H1 (cell line): ENCODE results near the gene H6PD. TPM values are rescaled to one million over a fixed set of nuclear protein-coding genes. Genes with fewer than 3 reads are reported as not detected.
A peak's percentile ranks its signal among the peaks of the same experiment; 100 is the strongest.

Experiments used
- BACH1 ChIP-seq: IDR thresholded peaks from 2 replicates; pipeline ENCODE4 v1.6.1; 2012; ENCODE audit warnings: low read length, improper control_type of control experiment
- CBX8 ChIP-seq: fragments of 300-800, 300-1000 bp; sonication (generic); IDR thresholded peaks from 2 replicates; pipeline ENCODE4 v1.7.1; 2016; ENCODE audit warnings: low read depth, low read length, borderline replicate concordance
- EGR1 ChIP-seq: IDR thresholded peaks from 2 replicates; pipeline ENCODE4 v1.6.1; 2011; ENCODE audit warnings: low read depth, low read length, borderline replicate concordance
- HDAC2 ChIP-seq, 2 experiments: fragments of 300-600 bp in 1 of 2; sonication (generic) in 1 of 2; IDR thresholded peaks; 2 replicates each; pipeline ENCODE4 v1.6.1; 2011 to 2012; ENCODE audit warnings: low read depth in 2 of 2, low read length in 2 of 2, mild to moderate bottlenecking in 2 of 2, moderate library complexity in 2 of 2, borderline replicate concordance in 1 of 2, inconsistent platforms in 1 of 2
- JUND ChIP-seq: IDR thresholded peaks from 2 replicates; pipeline ENCODE4 v1.6.1; 2011; ENCODE audit warnings: mild to moderate bottlenecking, improper control_type of control experiment, low read length
- KDM1A ChIP-seq: fragments of 200-600, 300-600 bp; sonication (generic); IDR thresholded peaks from 2 replicates; pipeline ENCODE4 v1.7.1; 2016; ENCODE audit warnings: mild to moderate bottlenecking, low read length, borderline replicate concordance
- KDM4A ChIP-seq: IDR thresholded peaks from one replicate; pipeline ENCODE4 v1.7.1; 2012; ENCODE audit warnings: low read depth, mild to moderate bottlenecking, moderate library complexity, low read length, inconsistent platforms; ENCODE audit not compliant: severe bottlenecking
- POLR2A ChIP-seq, 2 experiments: IDR thresholded peaks; 1 replicate in 1 of 2; 2 replicates in 1 of 2; pipeline ENCODE4 v1.6.1; 2011; ENCODE audit warnings: low read depth in 2 of 2, low read length in 2 of 2, mild to moderate bottlenecking in 2 of 2; ENCODE audit errors: control extremely low read depth in 1 of 2
- RAD21 ChIP-seq, 2 experiments: IDR thresholded peaks in 1 of 2; conservative IDR thresholded peaks in 1 of 2; 2 replicates each; pipeline ENCODE4 v1.6.1; 2011; ENCODE audit warnings: low read depth in 2 of 2, low read length in 2 of 2, improper control_type of control experiment in 1 of 2, inconsistent platforms in 1 of 2, mild to moderate bottlenecking in 1 of 2, moderate library complexity in 1 of 2
- RBBP5 ChIP-seq: IDR thresholded peaks from 2 replicates; pipeline ENCODE4 v1.7.1; 2012; ENCODE audit warnings: low read depth, mild to moderate bottlenecking, inconsistent platforms, low read length, moderate library complexity, borderline replicate concordance
- RXRA ChIP-seq: IDR thresholded peaks from 2 replicates; pipeline ENCODE4 v1.6.1; 2011; ENCODE audit warnings: low read depth, mild to moderate bottlenecking, low read length, moderate library complexity; ENCODE audit not compliant: insufficient read depth
- SIN3A ChIP-seq, 2 experiments: IDR thresholded peaks in 1 of 2; conservative IDR thresholded peaks in 1 of 2; 2 replicates each; pipeline ENCODE4 v1.6.1; 2011 to 2012; ENCODE audit warnings: low read length in 2 of 2, improper control_type of control experiment in 1 of 2, low read depth in 1 of 2, mild to moderate bottlenecking in 1 of 2
- SP4 ChIP-seq: IDR thresholded peaks from 2 replicates; pipeline ENCODE4 v1.6.1; 2012; ENCODE audit warnings: low read length, inconsistent platforms
- polyA plus RNA-seq, 7 experiments: library from polyadenylated mRNA; depleted of rRNA in 3 of 7; stranded (reverse) in 5 of 7; unstranded in 2 of 7; fragments of >200 nt in 5 of 7; fragments of 200-250 nt in 2 of 7; gene quantifications; 1 replicate in 5 of 7; 2 replicates in 1 of 7; 4 replicates in 1 of 7; pipeline versions ENCODE4 v1.2.1 to v1.2.3, GENCODE V29; 2011 to 2013; ENCODE audit warnings: missing spikeins in 2 of 7, mixed read lengths in 2 of 7
- total RNA-seq: library from RNA; stranded (reverse); fragmentation: NEBNext Ultra II Directional; extraction: Animal tissue kit (Norgen Biotek cat#: 25700); gene quantifications from 2 replicates; pipeline ENCODE4 v1.2.1, GENCODE V29; 2021
- TF ChIP-seq, protein P1 (sequence below), 3 experiments: IDR thresholded peaks; 1 replicate in 2 of 3; 2 replicates in 1 of 3; pipeline versions ENCODE4 v1.5.1 to v1.6.1; 2011; ENCODE audit warnings: low read length in 3 of 3, mild to moderate bottlenecking in 3 of 3, inconsistent platforms in 2 of 3, low read depth in 1 of 3, moderate library complexity in 1 of 3; ENCODE audit not compliant: insufficient read depth in 1 of 3; ENCODE audit errors: control extremely low read depth in 1 of 3
- TF ChIP-seq, protein P2 (sequence below): IDR thresholded peaks from 2 replicates; pipeline ENCODE4 v1.6.1; 2012; ENCODE audit warnings: inconsistent platforms
- TF ChIP-seq, protein P3 (sequence below): IDR thresholded peaks from 2 replicates; pipeline ENCODE4 v1.6.1; 2012; ENCODE audit warnings: inconsistent platforms

H6PD gene
- total and polyA plus RNA-seq, 2 of the 8 experiments (the other 6 are each of a cell fraction or from before 2014, with no cell fraction given): 3.6 to 3.8 TPM

DNA sequence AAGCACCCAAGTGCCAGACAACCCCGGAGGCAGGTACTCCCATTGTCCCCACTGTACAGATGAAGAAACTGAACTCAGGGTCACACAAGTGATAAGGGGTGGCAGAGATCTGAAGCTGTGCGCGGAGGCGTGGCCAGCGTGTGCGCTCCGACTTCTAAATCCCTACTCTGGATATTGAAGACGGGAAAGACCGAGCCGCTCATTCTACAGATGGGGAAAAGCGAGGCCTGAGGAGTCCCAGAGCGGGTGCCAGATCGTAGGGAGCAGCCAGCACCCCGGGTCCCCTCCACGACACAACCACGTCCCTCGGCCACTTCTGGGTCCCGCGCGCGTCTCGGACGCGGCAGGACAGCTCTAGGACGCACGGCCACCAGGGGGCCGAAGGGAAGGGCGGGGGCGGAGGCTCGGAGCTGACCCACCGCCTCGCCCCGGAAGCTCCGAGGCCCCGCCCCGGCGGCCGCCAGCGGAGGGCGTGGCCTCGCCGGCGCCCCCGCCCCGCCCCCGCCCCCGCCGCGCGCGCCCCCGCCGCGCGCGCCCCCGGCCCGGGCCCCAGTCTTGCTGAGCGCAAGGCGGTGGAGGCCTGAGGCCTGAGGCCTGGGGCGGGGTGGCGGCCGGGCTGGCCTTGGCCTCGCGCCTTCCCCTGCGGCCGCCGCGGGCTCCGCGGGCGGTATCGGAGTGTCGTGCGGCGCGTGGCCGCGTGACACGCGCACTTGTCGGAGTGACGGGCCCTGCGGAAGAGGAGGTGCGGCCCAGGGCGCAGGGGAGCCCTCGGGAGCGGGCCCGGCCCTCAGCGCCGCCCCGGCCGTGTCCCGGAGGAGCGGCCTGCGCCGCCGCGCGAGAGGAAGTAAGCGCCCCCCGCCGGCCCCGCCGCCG lies at the start of gene H6PD (continued):
- TF ChIP-seq SP4: no peak
- peak; percentile 97 for TF ChIP-seq KDM1A
- no peak for TF ChIP-seq JUND
- no peak for TF ChIP-seq CBX8
- peak; percentile 34 to 87; a peak in 2 of 4 replicates for TF ChIP-seq HDAC2 (IDR thresholded peaks at IDR 0.05; ENCODE audit: borderline replicate concordance in 1 of 2, low read depth in 2 of 2, low read length in 2 of 2)
- TF ChIP-seq RBBP5: peak; percentile 56; the same call in 1 of the 2 replicates
- TF ChIP-seq, protein P1, sequence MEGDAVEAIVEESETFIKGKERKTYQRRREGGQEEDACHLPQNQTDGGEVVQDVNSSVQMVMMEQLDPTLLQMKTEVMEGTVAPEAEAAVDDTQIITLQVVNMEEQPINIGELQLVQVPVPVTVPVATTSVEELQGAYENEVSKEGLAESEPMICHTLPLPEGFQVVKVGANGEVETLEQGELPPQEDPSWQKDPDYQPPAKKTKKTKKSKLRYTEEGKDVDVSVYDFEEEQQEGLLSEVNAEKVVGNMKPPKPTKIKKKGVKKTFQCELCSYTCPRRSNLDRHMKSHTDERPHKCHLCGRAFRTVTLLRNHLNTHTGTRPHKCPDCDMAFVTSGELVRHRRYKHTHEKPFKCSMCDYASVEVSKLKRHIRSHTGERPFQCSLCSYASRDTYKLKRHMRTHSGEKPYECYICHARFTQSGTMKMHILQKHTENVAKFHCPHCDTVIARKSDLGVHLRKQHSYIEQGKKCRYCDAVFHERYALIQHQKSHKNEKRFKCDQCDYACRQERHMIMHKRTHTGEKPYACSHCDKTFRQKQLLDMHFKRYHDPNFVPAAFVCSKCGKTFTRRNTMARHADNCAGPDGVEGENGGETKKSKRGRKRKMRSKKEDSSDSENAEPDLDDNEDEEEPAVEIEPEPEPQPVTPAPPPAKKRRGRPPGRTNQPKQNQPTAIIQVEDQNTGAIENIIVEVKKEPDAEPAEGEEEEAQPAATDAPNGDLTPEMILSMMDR (IDR thresholded peaks at IDR 0.05; ENCODE audit: control extremely low read depth in 1 of 3, insufficient read depth in 1 of 3, low read depth in 1 of 3, low read length in 3 of 3): peak; percentile 39 to 54 (median 41)
- TF ChIP-seq, protein P2, sequence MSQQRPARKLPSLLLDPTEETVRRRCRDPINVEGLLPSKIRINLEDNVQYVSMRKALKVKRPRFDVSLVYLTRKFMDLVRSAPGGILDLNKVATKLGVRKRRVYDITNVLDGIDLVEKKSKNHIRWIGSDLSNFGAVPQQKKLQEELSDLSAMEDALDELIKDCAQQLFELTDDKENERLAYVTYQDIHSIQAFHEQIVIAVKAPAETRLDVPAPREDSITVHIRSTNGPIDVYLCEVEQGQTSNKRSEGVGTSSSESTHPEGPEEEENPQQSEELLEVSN: 0 out of 2 replicates have a peak, but pooled peaks have one; percentile 9
- TF ChIP-seq RAD21 (IDR thresholded peaks at IDR 0.05 in 1 of 2, conservative IDR thresholded peaks at IDR 0.05 in 1 of 2; ENCODE audit: low read depth in 2 of 2, low read length in 2 of 2): peak in 1 of 2 experiments; percentile 1; a peak in 1 of 4 replicates
- peak; percentile 78; the same call in 1 of the 2 replicates for TF ChIP-seq EGR1
- TF ChIP-seq, protein P3, sequence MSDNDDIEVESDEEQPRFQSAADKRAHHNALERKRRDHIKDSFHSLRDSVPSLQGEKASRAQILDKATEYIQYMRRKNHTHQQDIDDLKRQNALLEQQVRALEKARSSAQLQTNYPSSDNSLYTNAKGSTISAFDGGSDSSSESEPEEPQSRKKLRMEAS: peak; percentile 33; the same call in 1 of the 2 replicates
- TF ChIP-seq BACH1: peak; percentile 65
- TF ChIP-seq KDM4A: peak; percentile 92
- TF ChIP-seq RXRA: no peak
- no peak for TF ChIP-seq SIN3A (conservative IDR thresholded peaks at IDR 0.05 in 1 of 2, IDR thresholded peaks at IDR 0.05 in 1 of 2; ENCODE audit: low read depth in 1 of 2, low read length in 2 of 2)
- TF ChIP-seq POLR2A (IDR thresholded peaks at IDR 0.05; ENCODE audit: control extremely low read depth in 1 of 2, low read depth in 2 of 2, low read length in 2 of 2): peak in 1 of 2 experiments; percentile 82; a peak in 2 of 3 replicates
